Chondrocyte (in vitro differentiated cells): ENCODE data around the gene GRHL3. TPM values are rescaled to one million over a fixed set of nuclear protein-coding genes. Genes with fewer than 3 reads are reported as not detected.
A peak's percentile ranks its signal among the peaks of the same experiment; 100 is the strongest.

Experiments used
- DNase-seq: peaks from one replicate; pipeline ENCODE4 v3.0.0; 2021; ENCODE audit warnings: mixed read lengths, low spot score
- H3K27ac Mint-ChIP-seq: one replicate; pipeline ENCODE4 v1.8.0; 2021; ENCODE audit warnings: mild to moderate bottlenecking, moderate library complexity, mixed read lengths; ENCODE audit not compliant: unreplicated experiment
- H3K27me3 Mint-ChIP-seq: 2 replicates; pipeline ENCODE4 v1.8.0; 2021; ENCODE audit warnings: low read depth, mixed read lengths
- H3K36me3 Mint-ChIP-seq: 2 replicates; pipeline ENCODE4 v1.8.0; 2021; ENCODE audit warnings: low read depth, mixed read lengths
- H3K4me1 Mint-ChIP-seq: 2 replicates; pipeline ENCODE4 v1.8.0; 2021; ENCODE audit warnings: low read depth, mild to moderate bottlenecking, mixed read lengths
- H3K4me3 Mint-ChIP-seq: one replicate; pipeline ENCODE4 v1.8.0; 2021; ENCODE audit warnings: mild to moderate bottlenecking, moderate library complexity, mixed read lengths; ENCODE audit not compliant: unreplicated experiment
- H3K9me3 Mint-ChIP-seq: 2 replicates; pipeline ENCODE4 v1.8.0; 2021; ENCODE audit warnings: low read depth, mixed read lengths
- total RNA-seq: library from RNA; stranded (reverse); gene quantifications from 3 replicates; pipeline ENCODE4 v1.2.1, GENCODE V29; 2021
- TF ChIP-seq, protein P1 (sequence below): fragments of 200-600 bp; sonication (generic); IDR thresholded peaks from 2 replicates; pipeline ENCODE4 v1.5.0; 2021; ENCODE audit warnings: antibody characterized with exemption, mild to moderate bottlenecking, moderate library complexity

The GRHL3 gene
- total RNA-seq, 1 donor from 2014 or later, result 0.07 TPM

DNA sequence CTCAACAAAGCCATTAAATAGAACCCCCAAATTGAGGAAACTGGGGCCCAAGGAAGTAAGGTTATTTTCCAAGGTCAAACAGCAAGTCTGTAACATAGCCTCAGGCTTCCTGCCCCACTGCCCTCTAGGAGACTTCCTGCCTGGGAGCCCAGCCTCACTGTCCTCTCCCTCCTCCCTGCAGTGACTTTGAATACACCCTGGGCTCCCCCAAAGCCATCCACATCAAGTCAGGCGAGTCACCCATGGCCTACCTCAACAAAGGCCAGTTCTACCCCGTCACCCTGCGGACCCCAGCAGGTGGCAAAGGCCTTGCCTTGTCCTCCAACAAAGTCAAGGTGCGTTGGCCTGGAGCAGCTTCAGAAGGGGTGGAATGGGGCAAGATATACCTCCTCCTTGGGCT is 18.3 kb downstream of the GRHL3 start:
- Mint-ChIP-seq H3K27ac (no peak overlapping the region), H3K27me3 (peaks cover 4% of the 10 kb centered on the region), H3K9me3 (no peaks in the 10 kb centered on the region), H3K36me3 (no peaks in the 10 kb centered on the region), H3K4me1 (peaks cover 14% of the 10 kb centered on the region), H3K4me3 (no peak overlapping the region)
- DNase-seq, result no peak
- TF ChIP-seq, protein P1, sequence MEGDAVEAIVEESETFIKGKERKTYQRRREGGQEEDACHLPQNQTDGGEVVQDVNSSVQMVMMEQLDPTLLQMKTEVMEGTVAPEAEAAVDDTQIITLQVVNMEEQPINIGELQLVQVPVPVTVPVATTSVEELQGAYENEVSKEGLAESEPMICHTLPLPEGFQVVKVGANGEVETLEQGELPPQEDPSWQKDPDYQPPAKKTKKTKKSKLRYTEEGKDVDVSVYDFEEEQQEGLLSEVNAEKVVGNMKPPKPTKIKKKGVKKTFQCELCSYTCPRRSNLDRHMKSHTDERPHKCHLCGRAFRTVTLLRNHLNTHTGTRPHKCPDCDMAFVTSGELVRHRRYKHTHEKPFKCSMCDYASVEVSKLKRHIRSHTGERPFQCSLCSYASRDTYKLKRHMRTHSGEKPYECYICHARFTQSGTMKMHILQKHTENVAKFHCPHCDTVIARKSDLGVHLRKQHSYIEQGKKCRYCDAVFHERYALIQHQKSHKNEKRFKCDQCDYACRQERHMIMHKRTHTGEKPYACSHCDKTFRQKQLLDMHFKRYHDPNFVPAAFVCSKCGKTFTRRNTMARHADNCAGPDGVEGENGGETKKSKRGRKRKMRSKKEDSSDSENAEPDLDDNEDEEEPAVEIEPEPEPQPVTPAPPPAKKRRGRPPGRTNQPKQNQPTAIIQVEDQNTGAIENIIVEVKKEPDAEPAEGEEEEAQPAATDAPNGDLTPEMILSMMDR, result no peak

DNA sequence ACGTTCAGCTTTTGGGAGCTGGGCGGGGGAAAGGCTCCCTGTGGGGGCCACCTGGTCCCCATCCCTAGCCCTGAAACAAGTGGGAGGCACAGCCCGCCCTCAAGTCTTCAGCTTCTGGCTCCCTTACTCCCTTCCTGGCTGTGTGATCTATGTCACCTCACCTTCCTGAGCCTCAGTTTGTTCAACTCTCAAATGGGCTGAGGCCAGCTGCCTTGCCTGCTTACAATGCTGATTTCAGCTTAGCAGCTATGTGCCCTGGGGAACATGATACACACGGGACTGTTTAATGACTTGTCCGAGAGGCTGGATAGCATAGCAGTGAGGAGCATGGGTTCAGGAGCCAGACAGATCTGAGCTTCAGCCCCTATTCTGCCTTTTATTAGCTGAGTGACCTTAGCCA is 19.3 kb downstream of the GRHL3 start:
- Mint-ChIP-seq H3K27me3 (peaks cover 4% of the 10 kb centered on the region), H3K27ac (no peak overlapping the region), H3K36me3 (no peaks in the 10 kb centered on the region), H3K4me1 (peaks cover 14% of the 10 kb centered on the region), H3K9me3 (no peaks in the 10 kb centered on the region), H3K4me3 (no peak overlapping the region)
- DNase-seq, result no peak
- TF ChIP-seq, protein P1, result no peak

DNA sequence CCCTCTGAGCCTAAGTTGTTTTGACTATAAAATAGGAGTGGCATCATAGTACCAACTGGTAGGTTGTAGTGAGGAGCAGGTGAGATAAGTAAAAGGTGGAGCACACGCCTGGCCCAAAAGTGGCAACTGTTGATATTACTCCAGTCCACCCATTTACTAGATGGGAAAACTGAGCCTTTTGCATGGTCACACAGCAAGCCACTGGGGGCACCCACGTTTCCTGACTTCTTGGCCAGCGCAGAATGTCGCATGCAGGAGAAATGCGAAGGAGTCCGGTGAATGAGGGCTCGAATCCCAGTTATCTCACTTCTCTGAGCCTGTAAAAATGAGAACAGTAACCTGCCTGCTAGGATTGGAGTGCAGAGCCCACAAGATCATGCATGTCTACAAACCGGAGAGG is 20.8 kb downstream of the GRHL3 start:
- Mint-ChIP-seq H3K27me3 (peaks cover 3% of the 10 kb centered on the region), H3K9me3 (no peaks in the 10 kb centered on the region), H3K4me3 (no peak overlapping the region), H3K4me1 (peaks cover 13% of the 10 kb centered on the region), H3K36me3 (no peaks in the 10 kb centered on the region), H3K27ac (no peak overlapping the region)
- TF ChIP-seq, protein P1, result no peak
- no peak for DNase-seq

DNA sequence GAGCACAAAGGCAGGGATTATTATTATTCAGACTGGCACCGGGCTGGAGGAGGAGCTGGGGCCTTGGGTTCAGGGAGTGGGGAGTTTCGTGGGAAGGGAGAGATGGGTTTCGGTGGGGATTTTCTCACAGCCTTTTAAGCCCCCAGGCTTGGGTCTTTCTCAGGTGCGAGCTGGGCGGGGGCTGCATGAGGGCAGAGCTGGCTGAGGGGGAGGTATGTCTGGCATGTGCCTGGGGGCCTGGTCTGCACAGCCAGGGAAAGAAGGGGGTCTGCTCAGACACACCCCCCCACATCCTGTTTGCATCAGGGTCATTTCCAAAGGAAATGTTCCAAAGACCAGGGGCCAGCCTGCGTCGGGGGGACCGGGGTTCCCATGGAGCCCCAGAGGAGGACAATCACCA is 21.6 kb downstream of the GRHL3 start:
- Mint-ChIP-seq H3K4me1 (peaks cover 8% of the 10 kb centered on the region), H3K27ac (no peak overlapping the region), H3K9me3 (no peaks in the 10 kb centered on the region), H3K36me3 (no peaks in the 10 kb centered on the region), H3K4me3 (no peak overlapping the region), H3K27me3 (peaks cover 3% of the 10 kb centered on the region)
- DNase-seq, result peak; percentile 41
- TF ChIP-seq, protein P1, result no peak

DNA sequence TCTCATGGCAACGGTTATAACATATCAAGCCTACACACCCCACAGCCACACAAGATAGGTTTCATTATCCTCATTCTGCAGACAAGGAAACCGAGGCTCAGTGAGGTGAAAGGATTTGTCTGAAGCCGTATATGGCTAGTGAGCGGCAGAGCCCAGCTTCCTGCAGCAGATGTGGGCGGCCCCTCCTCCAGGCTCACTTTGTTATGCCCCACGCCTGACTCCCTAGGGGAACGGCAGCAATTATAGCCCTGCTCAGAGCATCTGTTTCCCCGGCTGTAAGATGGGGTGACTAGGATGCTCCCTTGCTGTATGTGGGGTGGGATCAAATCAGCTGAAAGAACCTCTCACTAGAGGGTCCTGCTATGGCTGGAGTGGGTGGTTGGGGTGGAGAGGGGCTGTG is 22.1 kb downstream of the GRHL3 start:
- DNase-seq, result no peak
- H3K27me3 Mint-ChIP-seq, result peaks cover 3% of the 10 kb centered on the region
- TF ChIP-seq, protein P1, result no peak

More for the DNA sequence above, 22.1 kb downstream of the GRHL3 start:
- no peaks in the 10 kb centered on the region for H3K9me3 Mint-ChIP-seq
- H3K27ac Mint-ChIP-seq, result no peak overlapping the region
- H3K36me3 Mint-ChIP-seq, result no peaks in the 10 kb centered on the region
- H3K4me1 Mint-ChIP-seq, result peaks cover 5% of the 10 kb centered on the region
- no peak overlapping the region for H3K4me3 Mint-ChIP-seq
